Spleen (tissue), 7 donors: ENCODE data around the gene CCDC86.

Experiments
- CTCF ChIP-seq, 11 experiments: fragments of 200-600 bp in 7 of 11; fragments of 450-650 bp in 4 of 11; sonication (generic) in 4 of 11; IDR thresholded peaks in 8 of 11; conservative IDR thresholded peaks in 3 of 11; 1 replicate in 7 of 11; 2 replicates in 4 of 11; pipeline versions ENCODE4 v1.4.0 to v1.8.0; 2016 to 2021; ENCODE audit warnings: antibody characterized with exemption in 11 of 11, inconsistent platforms in 4 of 11, mild to moderate bottlenecking in 1 of 11
- POLR2A ChIP-seq, 3 donors: fragments of 450-650 bp; IDR thresholded peaks; one replicate each; pipeline ENCODE4 v1.5.1; 2017; ENCODE audit warnings: antibody characterized with exemption in 3 of 3, mild to moderate bottlenecking in 1 of 3
- POLR2AphosphoS5 ChIP-seq, 3 donors: sonication (generic); formaldehyde crosslinking; IDR thresholded peaks; one replicate each; pipeline ENCODE4 v1.5.1; 2017; ENCODE audit warnings: antibody characterized with exemption in 3 of 3
- donor health status: DM: no; HTN: no; CAD: no; lungs with moderate emphysema.
- donor health status: DM: no; HTN: no; CAD: no.
- donor health status: DM: no; HTN: no; CAD: no.

GRCh38 chr11:60813324-60813723 is 28.6 kb upstream of the CCDC86 start:
- TF ChIP-seq CTCF (IDR thresholded peaks at IDR 0.05 in 8 of 11, conservative IDR thresholded peaks at IDR 0.05 in 3 of 11) (no peak), POLR2A (IDR thresholded peaks at IDR 0.05) (no peak), POLR2AphosphoS5 (IDR thresholded peaks at IDR 0.05) (no peak)
